GM23338 (cell line): ENCODE results near the gene FGF5.

Source experiments
- CREB1 ChIP-seq: fragments of 250-450 bp; sonication (Bioruptor Pico); IDR thresholded peaks from 2 replicates; pipeline ENCODE4 v1.5.0; 2020; ENCODE audit warnings: low read depth, mild to moderate bottlenecking, moderate library complexity
- CTCF ChIP-seq, 2 experiments: fragments of 200-600 bp in 1 of 2; sonication (generic) in 1 of 2; conservative IDR thresholded peaks; 2 replicates each; pipeline versions ENCODE4 v1.5.1 to v1.6.1; 2016 to 2017; ENCODE audit warnings: antibody characterized with exemption in 2 of 2, low read depth in 2 of 2, mild to moderate bottlenecking in 2 of 2, moderate library complexity in 1 of 2
- ETS1 ChIP-seq: IDR thresholded peaks from 2 replicates; pipeline ENCODE4 v1.6.1; 2016; ENCODE audit warnings: antibody characterized with exemption
- EZH2 ChIP-seq: fragments of 200-600 bp; sonication (generic); IDR thresholded peaks from one replicate; pipeline ENCODE4 v1.8.0; 2017; ENCODE audit warnings: antibody characterized with exemption, mild to moderate bottlenecking, low read depth; ENCODE audit not compliant: unreplicated experiment
- JUNB ChIP-seq: IDR thresholded peaks from one replicate; pipeline ENCODE4 v1.6.1; 2016; ENCODE audit warnings: antibody characterized with exemption; ENCODE audit not compliant: unreplicated experiment
- POLR2AphosphoS5 ChIP-seq: IDR thresholded peaks from 2 replicates; pipeline ENCODE4 v1.6.1; 2016; ENCODE audit warnings: antibody characterized with exemption, low read depth

GRCh38 chr4:80301884-80302283 is 35.4 kb downstream of the FGF5 start:
- no peak for TF ChIP-seq EZH2
- no peak for TF ChIP-seq ETS1
- no peak for TF ChIP-seq CREB1
- TF ChIP-seq POLR2AphosphoS5, result no peak
- no peak for TF ChIP-seq CTCF (conservative IDR thresholded peaks at IDR 0.05; ENCODE audit: low read depth in 2 of 2)
- no peak for TF ChIP-seq JUNB
